Stimulated activated naive CD8-positive, alpha-beta T cell treated with anti-CD3 and anti-CD28 coated beads, Interleukin-15, amount 100 ng/mL, for 72 hours (primary cell): ENCODE data around the gene EMC9.

Source experiments
- ATAC-seq: fragments of 150-1000 bp; cut with Tn5 transposase; 2 replicates; pipeline ENCODE4 v1.10.0; 2021; ENCODE audit warnings: mild to moderate bottlenecking, moderate library complexity
- DNase-seq, 2 donors: peaks; one replicate each; pipeline ENCODE4 v3.0.0; 2021 to 2022
- H3K27ac Mint-ChIP-seq, 2 donors: one replicate each; pipeline ENCODE4 v1.8.0; 2022; ENCODE audit warnings: mild to moderate bottlenecking in 2 of 2, mixed read lengths in 2 of 2, moderate library complexity in 2 of 2
- H3K27me3 Mint-ChIP-seq: one replicate; pipeline ENCODE4 v1.8.0; 2022; ENCODE audit warnings: mixed read lengths
- H3K4me1 Mint-ChIP-seq: one replicate; pipeline ENCODE4 v1.8.0; 2022; ENCODE audit warnings: mild to moderate bottlenecking, mixed read lengths
- H3K4me3 Mint-ChIP-seq, 2 donors: one replicate each; pipeline ENCODE4 v1.8.0; 2022; ENCODE audit warnings: mild to moderate bottlenecking in 2 of 2, mixed read lengths in 2 of 2, moderate library complexity in 1 of 2
- H3K9me3 Mint-ChIP-seq, 2 donors: one replicate each; pipeline ENCODE4 v1.8.0; 2022; ENCODE audit warnings: mixed read lengths in 2 of 2

EMC9 gene

GRCh38 chr14:24098229-24098926 lies 43.0 kb downstream of the EMC9 start:
- no peak overlapping the region for H3K4me3 Mint-ChIP-seq
- DNase-seq (no peak), ATAC-seq (no peak)
- H3K9me3 Mint-ChIP-seq, result no peaks in the 10 kb centered on the region
- peaks cover 27% of the 10 kb centered on the region for H3K4me1 Mint-ChIP-seq
- H3K27me3 Mint-ChIP-seq, result no peaks in the 10 kb centered on the region
- peak overlapping the region in 1 of 2 donors; percentile 38 for H3K27ac Mint-ChIP-seq

DNA sequence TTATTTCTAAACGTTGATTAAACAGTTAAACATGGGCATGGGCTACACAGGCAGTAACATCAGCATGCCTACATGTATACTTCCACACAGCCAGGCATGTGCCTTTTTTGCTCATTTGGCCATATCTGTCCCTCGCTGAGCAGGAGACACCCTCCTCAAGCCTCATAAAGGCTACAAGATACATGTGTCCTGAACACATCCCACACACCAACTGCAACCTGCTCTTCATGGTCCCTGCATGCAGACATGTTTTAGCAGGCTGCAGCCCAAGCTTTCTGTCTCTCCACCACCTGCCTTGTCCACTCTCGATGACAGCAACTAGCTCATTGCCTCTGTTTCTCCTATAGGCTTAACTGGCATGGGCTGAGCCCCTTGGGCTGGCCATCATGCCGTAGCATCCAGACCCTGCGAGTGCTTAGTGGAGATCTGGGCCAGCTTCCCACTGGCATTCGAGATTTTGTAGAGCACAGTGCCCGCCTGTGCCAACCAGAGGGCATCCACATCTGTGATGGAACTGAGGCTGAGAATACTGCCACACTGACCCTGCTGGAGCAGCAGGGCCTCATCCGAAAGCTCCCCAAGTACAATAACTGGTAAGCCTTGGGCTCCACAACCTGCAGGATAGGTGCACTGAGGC lies 44.7 kb downstream of the EMC9 start:
- DNase-seq, result no peak
- peak overlapping the region; percentile 65 to 99 for H3K27ac Mint-ChIP-seq
- H3K4me3 Mint-ChIP-seq, result peak overlapping the region; percentile 39 to 57
- peaks cover 40% of the 10 kb centered on the region for H3K4me1 Mint-ChIP-seq
- no peaks in the 10 kb centered on the region for H3K9me3 Mint-ChIP-seq
- no peak for ATAC-seq
- H3K27me3 Mint-ChIP-seq, result no peaks in the 10 kb centered on the region

- Mint-ChIP-seq H3K4me3 (peak overlapping the region; percentile 94 to 99), H3K27me3 (no peaks in the 10 kb centered on the region), H3K4me1 (peaks cover 45% of the 10 kb centered on the region), H3K9me3 (no peaks in the 10 kb centered on the region), H3K27ac (peak overlapping the region; percentile 99 to 100)
- peak; percentile 64 to 79 for DNase-seq
- peak; percentile 66 for ATAC-seq
Observed at GRCh38 chr14:24095271-24096068, 45.9 kb downstream of the EMC9 start.

GRCh38 chr14:24094841-24095270 lies 46.5 kb downstream of the EMC9 start:
- Mint-ChIP-seq H3K4me3 (peak overlapping the region; percentile 94 to 99), H3K9me3 (no peaks in the 10 kb centered on the region), H3K4me1 (peaks cover 46% of the 10 kb centered on the region), H3K27ac (peak overlapping the region; percentile 99 to 100), H3K27me3 (no peaks in the 10 kb centered on the region)
- ATAC-seq (no peak), DNase-seq (peak in 1 of 2 donors; percentile 29)

DNA sequence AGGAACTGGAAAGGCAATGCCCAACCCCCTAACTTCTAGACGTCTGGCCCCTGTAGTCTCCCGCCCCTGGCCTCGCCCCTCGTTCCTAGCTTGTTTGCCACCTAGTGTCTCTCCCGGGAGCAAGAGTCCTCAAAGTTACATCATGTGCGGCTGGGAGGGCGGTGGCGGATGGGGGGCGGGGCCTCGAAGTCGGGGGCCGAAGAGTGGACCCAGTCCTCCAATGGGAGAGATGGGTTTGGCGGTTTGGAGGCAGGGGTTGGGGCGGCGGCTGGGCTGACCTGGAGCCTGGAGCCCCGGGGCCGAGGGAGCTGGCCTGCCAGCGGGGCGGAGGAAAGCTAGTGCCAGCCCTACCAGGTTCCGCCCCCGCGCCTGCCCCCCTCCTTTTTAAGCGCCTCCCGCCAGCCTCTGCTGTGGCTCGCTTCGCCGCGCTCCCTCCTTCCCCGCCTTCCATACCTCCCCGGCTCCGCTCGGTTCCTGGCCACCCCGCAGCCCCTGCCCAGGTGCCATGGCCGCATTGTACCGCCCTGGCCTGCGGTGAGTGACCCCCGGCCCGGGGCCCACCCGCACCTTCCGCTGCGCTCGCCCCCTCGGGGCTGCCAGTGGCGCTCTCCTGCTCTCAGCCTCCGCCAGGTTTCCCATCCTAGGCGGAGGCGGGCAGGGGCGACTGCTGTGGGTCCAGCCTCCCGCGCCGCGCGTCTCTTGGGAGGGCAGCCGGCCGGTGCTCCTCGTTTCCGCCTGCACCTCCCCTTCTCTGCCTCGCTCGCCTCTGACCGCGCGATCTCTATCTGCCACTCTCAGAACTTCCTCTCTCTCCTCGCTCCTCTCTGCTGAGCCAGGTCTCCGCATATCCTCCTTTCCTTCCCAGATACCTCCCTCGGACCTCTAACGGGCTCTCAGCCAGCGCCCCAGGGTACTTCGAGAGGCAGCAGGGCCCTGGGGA lies 47.2 kb downstream of the EMC9 start, which contains the start of gene PCK2:
Gene PCK2 (plus strand): TSS at position 411 of the 940 bp plus-strand sequence. CDS start 95 bp downstream, at position 506.
- H3K9me3 Mint-ChIP-seq, result no peaks in the 10 kb centered on the region
- DNase-seq (peak; percentile 88 to 95), ATAC-seq (peak; percentile 90)
- peaks cover 46% of the 10 kb centered on the region for H3K4me1 Mint-ChIP-seq
- H3K4me3 Mint-ChIP-seq, result peak within 1 kb of the TSS; percentile 94 to 99
- peak within 1 kb of the TSS; percentile 99 to 100 for H3K27ac Mint-ChIP-seq
- no peaks in the 10 kb centered on the region for H3K27me3 Mint-ChIP-seq

DNA sequence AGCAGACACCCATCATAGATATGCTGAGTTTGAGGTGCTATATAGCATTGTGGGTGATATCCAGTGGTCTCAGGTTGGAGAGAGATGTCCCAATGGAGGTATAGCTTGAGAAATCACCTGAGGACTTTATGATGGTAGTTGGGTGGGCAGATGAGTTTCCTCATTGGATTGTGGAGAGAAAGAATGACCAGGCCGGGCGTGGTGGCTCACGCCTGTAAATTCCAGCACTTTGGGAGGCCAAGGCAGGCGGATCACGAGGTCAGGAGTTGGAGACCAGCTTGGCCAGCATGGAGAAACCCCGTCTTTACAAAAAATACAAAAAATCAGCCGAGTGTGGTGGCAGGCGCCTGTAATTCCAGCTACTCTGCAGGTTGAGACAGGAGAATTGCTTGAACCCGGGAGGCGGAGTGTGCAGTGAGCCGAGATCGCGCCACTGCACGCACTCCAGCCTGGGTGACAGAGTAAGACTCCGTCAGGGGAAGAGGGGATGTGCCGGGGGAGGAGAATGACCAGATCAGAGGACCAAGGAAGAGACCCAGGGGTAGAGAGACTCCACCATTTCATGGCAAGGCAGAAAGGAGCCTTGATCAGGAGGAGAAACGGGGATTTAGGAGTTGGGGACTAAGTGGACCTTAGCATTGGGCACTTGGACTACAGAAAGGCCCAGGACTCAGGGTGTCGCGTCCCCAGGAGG lies 48.0 kb downstream of the EMC9 start:
- Mint-ChIP-seq H3K4me3 (peak overlapping the region; percentile 94 to 99), H3K27me3 (no peaks in the 10 kb centered on the region), H3K27ac (peak overlapping the region; percentile 99 to 100), H3K4me1 (peaks cover 46% of the 10 kb centered on the region), H3K9me3 (no peaks in the 10 kb centered on the region)
- DNase-seq (no peak), ATAC-seq (no peak)

DNA sequence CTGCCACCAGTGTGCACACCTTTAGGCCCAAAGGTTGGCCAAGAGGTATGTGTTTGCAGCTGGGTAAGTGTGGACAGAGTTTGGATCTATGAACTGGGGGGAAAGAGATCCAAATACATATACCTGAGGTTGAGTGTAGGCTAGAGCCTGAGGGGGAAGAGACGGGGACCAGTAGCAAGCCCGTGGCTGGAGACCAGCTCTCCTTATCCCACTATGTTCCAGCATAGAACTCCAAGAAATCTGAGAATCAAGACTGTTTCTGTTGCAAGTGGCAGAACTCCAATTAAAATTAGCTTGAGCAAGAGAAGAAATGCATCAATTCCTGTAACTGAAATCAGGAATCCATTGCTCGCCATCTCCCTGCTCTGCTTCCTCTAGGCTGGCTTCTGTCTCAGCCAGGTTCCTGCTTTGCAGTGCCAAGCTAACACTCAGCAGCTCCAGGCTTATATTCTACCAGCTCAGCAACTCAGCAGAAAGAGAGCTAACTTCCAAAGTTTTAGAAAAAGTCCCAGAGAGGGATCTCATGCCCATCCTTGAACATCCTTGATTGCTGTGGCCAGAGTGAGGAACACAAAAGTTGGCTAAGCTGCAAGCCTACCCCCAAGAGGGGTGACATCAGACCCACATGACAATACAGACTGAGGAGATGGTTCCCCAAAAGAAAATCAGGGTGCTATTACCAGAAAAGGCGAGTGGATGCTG lies 48.7 kb downstream of the EMC9 start:
- Mint-ChIP-seq H3K9me3 (no peaks in the 10 kb centered on the region), H3K27ac (peak overlapping the region; percentile 99 to 100), H3K27me3 (no peaks in the 10 kb centered on the region), H3K4me3 (peak overlapping the region; percentile 94 to 99), H3K4me1 (peaks cover 41% of the 10 kb centered on the region)
- no peak for ATAC-seq
- no peak for DNase-seq

GRCh38 chr14:24092110-24092504 lies 49.3 kb downstream of the EMC9 start:
- no peaks in the 10 kb centered on the region for H3K27me3 Mint-ChIP-seq
- peak overlapping the region in 1 of 2 donors; percentile 36 for H3K4me3 Mint-ChIP-seq
- DNase-seq, result no peak
- no peaks in the 10 kb centered on the region for H3K9me3 Mint-ChIP-seq
- no peak for ATAC-seq
- H3K27ac Mint-ChIP-seq, result no peak overlapping the region
- peaks cover 41% of the 10 kb centered on the region for H3K4me1 Mint-ChIP-seq

DNA sequence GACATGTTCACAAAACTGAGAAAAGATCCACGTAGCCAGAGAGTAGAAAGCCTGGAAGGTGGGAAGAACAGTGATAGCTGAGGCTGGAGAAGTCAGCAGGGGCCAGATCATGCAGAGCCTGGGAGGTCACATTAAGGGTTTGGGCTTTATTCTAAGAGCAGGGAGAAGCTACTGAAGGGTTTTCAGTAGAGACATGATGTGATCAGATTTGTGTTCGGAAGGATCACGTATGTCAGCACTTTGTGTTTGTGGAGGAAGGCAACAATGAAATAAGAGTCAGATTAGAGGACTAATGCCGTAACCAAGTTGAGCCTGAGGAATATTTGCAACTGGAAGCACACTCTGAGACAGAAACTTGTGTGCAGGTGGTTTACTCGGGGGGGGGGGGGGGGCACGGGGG lies 51.5 kb downstream of the EMC9 start:
- no peak overlapping the region for H3K4me3 Mint-ChIP-seq
- no peak for DNase-seq
- H3K27me3 Mint-ChIP-seq, result no peaks in the 10 kb centered on the region
- H3K4me1 Mint-ChIP-seq, result peaks cover 24% of the 10 kb centered on the region
- H3K27ac Mint-ChIP-seq, result no peak overlapping the region
- no peaks in the 10 kb centered on the region for H3K9me3 Mint-ChIP-seq
- ATAC-seq, result no peak
